GM18870 (cell line): ENCODE results near the gene SPECC1.
A peak's percentile ranks its signal among the peaks of the same experiment; 100 is the strongest.
"Not testable (repeated sequence)": the region's sequence is repeated elsewhere in the genome, so short reads cannot be mapped to it uniquely, and the experiment has no call there.

Experiments
- ATAC-seq: cut with Tn5 transposase; IDR thresholded peaks from one replicate; pipeline ENCODE4 v1.9.1; 2021; ENCODE audit warnings: moderate library complexity; ENCODE audit not compliant: unreplicated experiment

Gene SPECC1

DNA sequence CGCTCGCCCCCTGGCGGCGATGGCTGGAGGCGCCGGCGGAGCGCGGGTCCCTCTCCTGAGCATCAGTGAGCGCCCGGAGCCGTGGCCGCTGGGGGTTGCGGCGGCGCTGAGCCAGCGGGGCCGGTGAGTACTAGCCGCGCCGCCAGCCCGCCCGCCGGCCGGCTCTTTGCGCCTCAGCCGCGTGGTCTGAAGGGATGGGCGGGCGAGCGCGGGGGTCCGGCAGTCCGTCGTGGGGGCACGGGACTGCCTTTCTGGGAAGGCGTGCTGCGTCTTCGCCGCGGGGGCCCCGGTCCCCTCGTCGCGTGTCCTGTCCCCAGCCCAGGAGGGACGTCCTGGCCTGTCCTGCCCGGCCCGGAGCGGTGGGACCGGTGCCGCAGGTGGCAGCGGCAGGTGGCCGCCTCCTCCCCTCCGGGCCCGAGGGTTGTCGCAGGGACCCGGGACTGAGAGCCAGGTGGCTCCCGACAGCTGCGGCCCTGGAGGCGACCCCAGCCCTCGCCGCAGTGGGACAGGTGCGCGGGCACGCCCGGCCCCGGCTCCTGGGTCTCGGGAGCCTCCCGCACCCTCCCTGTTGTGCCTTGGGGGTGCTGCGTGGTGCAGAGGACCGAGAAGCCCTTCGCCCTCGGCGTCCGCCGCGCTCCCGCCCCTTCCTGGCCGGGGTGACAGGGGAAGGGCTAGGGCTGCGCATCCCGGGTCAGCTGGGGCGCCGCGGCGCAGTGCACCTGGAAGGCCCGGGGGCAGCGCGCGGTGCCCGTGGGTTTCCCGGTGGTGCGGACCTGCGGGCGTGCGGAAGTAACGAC lies at the start of gene SPECC1:
SPECC1 (plus strand) TSS at position 58 of the 797 bp plus-strand sequence. CDS start 87,293 bp downstream, outside the sequence.
- ATAC-seq: peak; percentile 55

GRCh38 chr17:19962954-19963353 lies 46.2 kb upstream of the SPECC1 start:
- not testable (repeated sequence) for ATAC-seq

DNA sequence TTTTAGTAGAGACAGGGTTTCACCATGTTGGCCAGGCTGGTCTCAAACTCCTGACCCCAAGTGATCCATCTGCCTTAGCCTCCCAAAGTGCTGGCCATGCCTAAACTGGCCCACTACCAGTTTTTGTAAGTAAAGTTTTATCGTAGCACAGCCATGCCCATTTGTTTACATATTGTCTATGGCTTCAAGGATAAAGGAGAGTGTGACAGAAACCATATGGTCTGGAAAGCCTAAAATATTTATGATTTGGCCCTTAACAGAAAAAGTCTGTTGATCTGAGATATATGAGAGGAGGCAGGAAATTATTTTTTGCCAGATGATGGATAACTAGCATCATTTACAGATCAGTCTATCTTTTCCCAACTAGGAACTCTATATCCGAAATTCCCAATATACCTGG lies 36.0 kb upstream of the SPECC1 start:
- no peak for ATAC-seq

DNA sequence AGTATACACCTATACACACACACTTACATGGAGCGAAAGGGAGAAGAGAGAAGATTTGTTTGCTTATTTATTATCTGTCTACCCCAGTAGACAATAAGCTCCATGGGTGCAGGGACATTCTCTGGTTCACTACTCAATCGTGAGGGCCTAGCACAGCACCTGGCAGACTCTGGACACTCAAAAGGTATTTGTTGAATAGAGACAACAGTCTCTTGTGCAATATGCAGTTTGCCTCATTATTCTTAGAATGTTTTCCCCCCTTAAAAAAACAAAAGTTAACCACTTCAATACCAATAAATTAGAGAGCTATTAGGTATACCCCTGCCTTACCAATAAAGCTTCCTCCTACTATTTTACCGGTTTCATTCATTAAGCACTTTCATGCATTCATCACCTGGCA lies 33.6 kb upstream of the SPECC1 start:
- ATAC-seq: no peak

GRCh38 chr17:19977293-19978208 lies 31.6 kb upstream of the SPECC1 start, which contains the start of gene AKAP10:
Gene AKAP10 (minus strand): TSS chr17:19977828. CDS start chr17:19977679, 149 bp downstream.
- peak; percentile 64 for ATAC-seq

GRCh38 chr17:19978209-19978802 lies 30.9 kb upstream of the SPECC1 start:
- ATAC-seq: peak; percentile 55

- no peak for ATAC-seq
Measured at GRCh38 chr17:19978805-19979211, 30.4 kb upstream of the SPECC1 start.

GRCh38 chr17:19979917-19980770 lies 29.0 kb upstream of the SPECC1 start:
- no peak for ATAC-seq

DNA sequence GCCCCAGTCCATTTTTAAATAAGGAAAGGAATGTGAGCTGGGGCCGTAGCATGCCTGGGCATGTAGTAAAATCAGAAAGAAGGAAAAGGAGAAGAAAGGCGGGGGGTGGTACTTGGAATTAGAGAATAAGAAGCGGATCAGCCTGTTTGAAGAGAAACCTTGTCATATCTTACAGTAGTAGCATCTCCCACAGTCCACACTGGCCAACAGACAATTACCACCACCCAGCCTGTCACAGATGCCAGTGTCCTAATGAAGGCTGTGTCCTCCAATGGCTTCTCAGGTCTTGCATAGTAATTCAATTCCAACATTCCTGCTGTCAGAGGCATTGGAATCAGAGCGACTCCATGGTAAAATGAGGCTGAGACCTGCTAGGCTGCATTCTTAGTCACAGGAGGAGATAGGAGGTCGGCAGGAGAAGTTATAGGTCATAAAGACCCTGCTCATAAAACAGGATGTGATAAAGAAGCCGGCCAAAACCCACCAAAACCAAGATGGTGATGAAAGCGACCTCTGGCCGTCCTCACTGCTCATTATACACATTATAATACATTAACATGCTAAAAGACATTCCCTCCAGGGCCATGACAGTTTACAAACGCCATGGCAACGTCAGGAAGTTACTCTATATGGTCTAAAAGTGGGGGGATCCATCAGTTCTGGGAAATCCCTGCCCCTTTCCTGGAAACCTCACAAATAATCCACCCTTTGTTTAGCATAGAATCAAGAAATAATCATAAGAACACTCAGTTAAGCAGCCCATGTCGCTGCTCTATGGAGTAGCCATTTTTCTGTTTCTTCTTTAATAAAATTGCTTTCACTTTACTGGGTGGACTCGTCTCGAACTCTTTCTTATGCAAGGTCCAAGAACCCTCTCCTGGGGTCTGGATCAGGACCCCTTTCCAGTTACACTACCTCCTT lies 22.0 kb upstream of the SPECC1 start:
- ATAC-seq: no peak

DNA sequence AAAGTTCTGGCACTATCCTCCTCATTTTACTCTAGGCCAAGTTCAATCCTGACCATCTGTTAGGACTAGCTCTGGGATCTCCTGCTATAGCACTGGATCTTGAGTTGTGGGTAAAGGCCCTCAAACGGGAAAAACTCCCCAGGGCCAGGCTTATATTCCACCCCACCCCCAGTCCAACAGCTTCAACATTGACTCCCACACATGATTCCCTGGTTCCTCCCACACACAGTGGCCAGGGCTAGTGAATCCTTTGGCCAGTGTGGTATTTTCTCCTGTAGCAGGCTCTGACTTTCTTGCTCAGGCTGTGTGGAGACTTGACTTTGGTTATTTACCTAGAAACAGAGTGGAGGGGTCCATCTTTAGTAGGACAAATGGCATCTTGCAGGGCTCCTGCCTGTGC lies 21.3 kb upstream of the SPECC1 start:
- ATAC-seq: no peak

DNA sequence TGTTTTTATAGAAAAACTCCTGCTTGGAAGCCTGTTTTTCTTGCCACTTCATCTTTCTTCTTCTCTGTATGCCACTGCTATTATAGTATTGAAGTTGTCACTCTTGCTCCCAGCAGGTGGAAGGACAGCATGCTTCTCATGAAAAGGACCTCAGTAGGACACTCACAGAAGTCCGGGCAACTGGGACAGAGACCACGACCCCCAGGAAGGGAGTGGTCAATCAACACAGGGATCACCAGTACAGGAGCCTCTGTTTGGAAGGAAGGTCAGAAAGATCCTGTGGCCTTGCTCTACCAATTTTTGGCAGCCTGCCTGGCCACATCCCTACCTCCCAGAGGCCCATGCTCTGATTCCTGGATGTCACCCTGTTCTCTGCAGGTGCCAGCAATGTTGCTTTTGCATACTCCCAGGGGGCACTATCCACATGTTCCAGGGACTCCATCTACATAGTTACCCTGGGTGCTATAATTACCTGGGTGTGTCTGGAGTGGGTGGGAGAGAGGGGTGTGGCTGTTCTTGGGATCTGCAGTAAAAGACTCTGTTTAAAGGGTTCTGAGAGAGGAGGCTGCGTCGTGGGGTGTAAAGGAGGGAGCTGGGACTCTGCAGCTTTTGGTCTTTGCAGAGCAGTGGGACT lies 17.8 kb upstream of the SPECC1 start:
- no peak for ATAC-seq

GRCh38 chr17:19992803-19993713 lies 16.1 kb upstream of the SPECC1 start:
- peak; percentile 87 for ATAC-seq

DNA sequence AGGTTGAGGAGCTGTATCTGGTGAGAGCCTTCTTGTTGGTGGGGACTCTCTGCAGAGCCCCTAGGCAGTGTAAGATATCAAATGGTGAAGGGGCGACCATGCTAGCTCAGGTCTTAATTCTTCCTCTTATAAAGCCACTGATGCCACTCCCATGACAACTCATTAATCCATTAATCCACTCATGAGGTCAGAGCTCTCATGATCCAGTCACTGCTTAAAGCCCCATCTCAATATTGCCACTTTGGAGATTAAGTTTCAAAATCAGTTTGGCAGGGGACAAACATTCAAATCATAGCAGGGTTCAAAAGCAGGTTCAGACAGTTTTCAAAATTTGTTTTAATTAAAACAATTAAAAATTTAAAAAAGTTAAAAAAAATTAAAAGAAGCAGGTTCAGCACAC lies 13.1 kb upstream of the SPECC1 start:
- ATAC-seq: no peak

GRCh38 chr17:19996502-19996901 lies 12.7 kb upstream of the SPECC1 start:
- ATAC-seq: no peak

- ATAC-seq: no peak
Measured at GRCh38 chr17:20008242-20009051, 712 bp upstream of the SPECC1 start.

- no peak for ATAC-seq
Measured at GRCh38 chr17:20009052-20009301, 182 bp upstream of the SPECC1 start.
